CD4-positive, alpha-beta T cell treated with Interleukin-15 for 4 hours (primary cell): ENCODE measurements around the gene MSX1.

ENCODE experiments used
- DNase-seq: peaks from one replicate; pipeline ENCODE4 v3.0.0-alpha.2; 2020; ENCODE audit warnings: low spot score

MSX1 gene

DNA sequence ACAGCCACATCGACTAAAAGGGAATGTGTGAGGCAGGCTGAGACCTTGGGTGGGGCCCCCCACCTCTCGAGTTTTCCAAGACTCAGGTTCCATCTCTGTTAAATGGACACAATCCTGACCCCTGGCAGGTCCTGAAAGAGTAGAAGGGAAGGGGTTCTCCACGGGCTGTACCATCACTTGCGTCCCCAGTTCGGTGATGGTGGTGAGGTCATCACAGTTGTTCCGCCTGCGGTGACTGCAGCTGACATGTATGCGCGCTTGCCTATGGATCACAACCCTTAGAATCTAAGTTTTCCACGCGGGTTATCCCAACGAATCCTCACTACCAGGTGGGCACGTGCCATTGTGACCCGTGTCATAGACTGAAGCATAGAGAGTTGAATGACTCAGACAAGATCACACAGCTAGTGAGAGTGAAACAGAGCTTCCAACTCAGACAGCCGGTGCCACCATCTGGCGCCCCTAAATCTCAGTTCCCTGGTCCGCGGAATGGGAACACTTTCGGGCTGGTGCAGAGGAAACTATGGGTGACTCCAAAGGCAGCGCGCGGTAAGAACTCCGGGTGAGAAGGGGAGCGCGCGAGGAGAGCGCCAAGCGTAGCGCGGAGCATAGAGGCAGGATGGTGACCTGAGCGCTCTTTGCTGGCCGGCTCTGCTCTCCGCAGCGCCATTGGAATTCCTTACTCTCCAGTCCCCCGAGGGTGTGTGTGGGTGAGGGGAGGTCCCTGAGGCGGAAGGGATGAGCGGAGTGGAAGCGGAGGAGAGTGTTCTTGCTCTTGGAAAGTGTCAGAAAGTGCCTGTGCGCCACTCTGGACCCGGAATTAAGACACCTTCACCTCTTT is 10.5 kb downstream of the MSX1 start:
- DNase-seq: no peak

DNA sequence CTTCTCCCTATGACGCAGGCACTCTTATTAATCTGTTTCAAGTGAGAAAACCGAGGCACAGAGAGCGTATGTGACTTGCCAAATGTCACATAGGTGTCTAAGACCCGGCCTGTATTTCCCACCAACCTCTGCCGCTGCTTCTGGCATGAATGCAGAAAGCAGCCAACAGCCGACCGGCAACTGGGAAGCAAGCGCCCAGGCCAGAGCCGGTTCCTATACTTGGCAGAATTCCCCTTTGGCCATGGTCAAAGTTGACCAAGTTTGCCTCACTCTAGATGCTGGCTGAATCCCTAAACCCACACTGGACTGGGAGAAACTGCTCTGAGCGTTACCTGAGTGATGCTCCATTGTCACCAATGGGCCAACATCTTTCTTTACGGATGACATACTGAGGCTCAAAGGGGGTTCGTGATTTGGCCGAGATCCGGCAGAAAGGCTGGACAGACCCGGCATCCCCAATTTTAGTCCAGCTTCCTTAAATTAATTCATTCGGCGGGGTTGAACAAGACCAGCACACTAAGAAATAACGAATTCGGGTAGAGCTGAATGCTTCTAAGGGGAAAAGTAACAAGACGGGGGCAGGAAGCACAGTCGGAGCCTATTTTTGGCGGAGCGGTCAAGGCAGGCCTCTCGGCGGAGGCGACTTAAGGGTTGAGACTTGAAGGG is 11.2 kb downstream of the MSX1 start:
- no peak for DNase-seq

- no peak for DNase-seq
Observed at GRCh38 chr4:4871242-4871572, 11.7 kb downstream of the MSX1 start.

GRCh38 chr4:4871573-4872313 is 12.3 kb downstream of the MSX1 start:
- DNase-seq: no peak

GRCh38 chr4:4872314-4872903 is 12.9 kb downstream of the MSX1 start:
- no peak for DNase-seq

- DNase-seq: no peak
Observed at GRCh38 chr4:4873203-4873602, 13.7 kb downstream of the MSX1 start.

- no peak for DNase-seq
Observed at GRCh38 chr4:4874254-4874653, 14.8 kb downstream of the MSX1 start.

- no peak for DNase-seq
Observed at GRCh38 chr4:4875147-4875546, 15.7 kb downstream of the MSX1 start.

DNA sequence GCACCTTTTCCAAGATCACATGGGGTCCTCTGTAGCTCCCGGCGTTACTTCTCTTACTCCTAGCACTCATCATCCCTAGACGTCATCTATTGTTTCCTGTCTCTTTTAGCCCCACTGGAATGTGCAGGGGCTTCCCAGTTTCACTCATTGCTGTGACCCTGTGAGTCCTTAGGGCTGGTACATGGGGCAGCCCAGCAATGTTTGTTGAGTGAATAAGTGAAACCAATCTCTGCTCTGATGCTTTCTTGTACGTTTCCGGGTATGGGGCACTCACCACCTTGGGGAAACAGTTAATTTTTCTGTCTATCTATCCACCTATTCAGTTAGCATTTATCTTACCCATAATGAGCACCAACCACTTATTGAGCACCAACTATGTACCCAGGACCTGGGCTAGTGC is 16.1 kb downstream of the MSX1 start:
- no peak for DNase-seq

DNA sequence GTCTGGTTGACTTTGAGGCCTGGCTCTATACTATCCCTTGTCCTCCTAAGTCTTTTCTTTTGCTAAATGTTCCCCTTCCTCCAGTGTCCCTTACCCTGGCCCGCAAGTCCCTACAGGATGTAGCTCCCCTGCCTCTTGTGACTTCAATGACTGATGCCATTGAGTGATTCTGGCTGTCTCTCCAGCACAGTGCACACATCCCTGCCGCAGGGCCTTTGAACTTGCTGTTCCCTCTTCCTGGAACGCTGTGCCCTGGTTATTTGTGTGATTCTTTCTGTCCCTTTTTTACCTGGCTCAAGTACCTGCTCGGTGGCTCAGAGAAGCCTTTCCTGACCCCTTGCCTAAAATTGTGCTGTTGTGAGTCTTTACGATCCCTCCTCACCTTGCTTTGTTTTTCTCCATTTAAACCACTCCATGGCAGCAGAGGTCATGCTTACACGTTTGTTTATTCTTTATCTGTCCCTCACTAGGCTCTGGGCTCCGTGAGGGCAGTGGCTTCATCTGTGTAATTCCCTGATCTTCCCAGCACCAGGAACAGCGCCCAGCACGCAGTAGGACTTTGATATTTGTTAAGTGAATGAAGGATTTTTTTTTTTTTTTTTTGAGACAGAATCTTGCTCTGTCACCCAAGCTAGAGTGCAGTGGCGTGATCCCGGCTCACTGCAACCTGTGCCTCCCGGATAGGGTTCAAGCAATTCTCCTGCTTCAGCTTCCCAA is 17.6 kb downstream of the MSX1 start:
- DNase-seq: no peak

GRCh38 chr4:4880492-4880891 is 21.0 kb downstream of the MSX1 start:
- DNase-seq: no peak

- no peak for DNase-seq
Observed at GRCh38 chr4:4881432-4881831, 22.0 kb downstream of the MSX1 start.

DNA sequence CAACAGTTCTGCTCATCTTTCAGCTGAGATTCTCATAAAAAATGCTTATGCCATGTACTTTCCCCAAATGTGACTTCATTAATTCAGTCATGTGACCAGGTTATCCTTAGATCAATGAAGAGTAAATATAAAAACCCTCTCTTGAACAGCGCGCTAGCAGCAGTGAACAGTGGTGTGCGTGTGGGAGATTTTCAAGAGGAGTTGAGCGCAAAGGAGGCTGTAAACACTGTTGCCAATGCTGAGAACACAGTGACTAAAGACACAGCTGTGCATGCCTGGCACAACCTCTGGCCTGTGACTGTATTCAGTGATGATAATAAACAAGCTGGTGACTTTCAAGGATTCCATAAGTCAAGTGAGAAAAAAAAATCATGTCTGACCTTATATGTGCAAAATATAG is 25.1 kb downstream of the MSX1 start:
- no peak for DNase-seq

DNA sequence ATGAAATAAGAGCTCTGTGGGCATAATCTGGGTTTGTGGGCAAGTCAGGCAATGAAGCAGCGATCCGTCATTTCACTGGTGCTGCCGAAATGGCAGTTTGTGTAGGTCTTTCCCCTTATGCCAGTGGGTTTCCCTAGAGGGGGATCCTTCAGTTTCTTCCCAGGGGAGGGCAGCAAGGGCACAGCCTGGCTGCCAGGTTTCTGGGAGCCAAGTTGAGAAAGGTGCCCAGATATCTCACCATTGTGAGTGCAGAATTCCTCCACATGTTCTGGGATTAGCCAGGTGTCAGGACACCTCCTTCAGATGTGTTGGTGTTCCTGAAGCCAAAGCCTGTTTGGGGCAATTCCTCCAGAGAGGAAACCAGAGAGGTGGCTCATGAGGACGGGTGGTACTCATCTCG is 28.0 kb downstream of the MSX1 start:
- DNase-seq: no peak

DNA sequence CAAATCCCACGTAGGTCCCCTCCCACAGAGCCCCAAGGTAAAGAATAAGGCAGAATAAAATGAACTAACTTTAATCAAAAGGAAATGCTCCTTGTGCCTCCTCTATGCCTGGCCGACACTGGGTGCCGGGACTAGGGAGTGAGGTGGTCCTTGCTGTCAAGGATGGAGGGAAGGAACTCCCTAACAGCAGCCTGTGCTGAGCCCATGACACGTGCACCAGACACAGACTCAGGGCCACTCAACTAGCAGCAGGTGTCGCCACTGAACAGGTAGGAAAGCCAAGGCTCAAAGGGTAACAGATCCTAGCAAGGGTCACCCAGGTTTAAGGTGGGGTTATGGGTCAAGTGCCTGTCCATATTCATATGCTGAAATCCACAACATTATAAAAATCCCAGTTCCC is 29.2 kb downstream of the MSX1 start:
- no peak for DNase-seq

GRCh38 chr4:4889781-4890180 is 30.3 kb downstream of the MSX1 start:
- no peak for DNase-seq

- DNase-seq: no peak
Observed at GRCh38 chr4:4890574-4891255, 31.2 kb downstream of the MSX1 start.

DNA sequence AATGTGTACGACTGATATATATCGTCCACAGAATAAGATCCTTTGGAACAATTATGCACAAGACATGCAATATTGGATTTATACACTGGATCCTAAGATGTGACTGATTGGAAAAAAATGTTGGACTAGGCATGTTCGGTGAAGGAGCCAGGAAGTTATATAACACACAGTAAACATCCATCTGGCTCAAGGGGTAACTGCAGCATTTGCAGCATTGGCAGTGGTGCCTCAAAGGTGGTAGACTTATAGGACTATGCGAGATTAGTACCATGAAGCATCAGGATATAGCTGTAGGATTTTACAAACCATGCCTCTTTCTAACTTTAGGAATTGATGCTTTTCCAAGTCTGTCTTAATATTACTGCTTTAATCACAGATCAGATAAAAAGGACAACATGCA is 34.3 kb downstream of the MSX1 start:
- no peak for DNase-seq

- no peak for DNase-seq
Observed at GRCh38 chr4:4899202-4899925, 39.9 kb downstream of the MSX1 start.

GRCh38 chr4:4901877-4902276 is 42.4 kb downstream of the MSX1 start:
- DNase-seq: no peak

DNA sequence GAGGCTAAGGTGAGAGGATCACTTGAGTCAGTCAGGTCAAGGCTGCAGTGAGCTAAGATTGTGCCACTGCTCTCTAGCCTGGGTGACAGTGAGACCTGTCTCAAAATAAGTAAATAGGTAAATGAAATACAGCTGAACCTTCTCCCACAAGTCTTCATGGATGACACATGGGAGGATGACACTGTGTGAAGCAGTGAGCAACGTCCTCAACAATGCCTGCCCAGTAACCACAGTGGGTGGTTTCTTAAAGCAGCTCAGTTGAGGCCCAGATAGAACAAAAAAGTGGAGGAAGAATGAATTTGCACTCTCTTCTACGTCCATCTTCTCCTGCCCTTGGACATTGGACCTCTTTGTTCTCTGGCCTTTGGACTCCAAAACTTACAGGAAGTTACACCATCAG is 52.7 kb downstream of the MSX1 start:
- no peak for DNase-seq
